Adipocyte (in vitro differentiated cells): ENCODE measurements around the gene NPAS1.
A peak's percentile ranks its signal among the peaks of the same experiment; 100 is the strongest.

Experiments
- DNase-seq: peaks from one replicate; pipeline ENCODE4 v3.0.0-alpha.2; 2015; ENCODE audit warnings: low read depth
- H3K27me3 ChIP-seq: replicated peaks from 2 replicates; pipeline ENCODE4 v1.7.0; 2013; ENCODE audit warnings: mild to moderate bottlenecking, low read length, moderate library complexity; ENCODE audit not compliant: control insufficient read depth, insufficient read depth
- H3K36me3 ChIP-seq: 2 replicates; pipeline ENCODE4 v1.7.0; 2013; ENCODE audit warnings: low read length, mild to moderate bottlenecking, moderate library complexity; ENCODE audit not compliant: control insufficient read depth, insufficient read depth, severe bottlenecking
- H3K4me1 ChIP-seq: 2 replicates; pipeline ENCODE4 v1.7.0; 2013; ENCODE audit warnings: mild to moderate bottlenecking, low read length, moderate library complexity; ENCODE audit not compliant: control insufficient read depth, insufficient read depth
- H3K4me3 ChIP-seq: 2 replicates; pipeline ENCODE4 v1.7.0; 2013; ENCODE audit warnings: mild to moderate bottlenecking, low read length, moderate library complexity
- H3K9ac ChIP-seq: 2 replicates; pipeline ENCODE4 v1.7.0; 2013; ENCODE audit warnings: mild to moderate bottlenecking, low read length, moderate library complexity
- H3K9me3 ChIP-seq: 2 replicates; pipeline ENCODE4 v1.7.0; 2013; ENCODE audit warnings: mild to moderate bottlenecking, low read length, moderate library complexity; ENCODE audit not compliant: control insufficient read depth

Gene NPAS1

DNA sequence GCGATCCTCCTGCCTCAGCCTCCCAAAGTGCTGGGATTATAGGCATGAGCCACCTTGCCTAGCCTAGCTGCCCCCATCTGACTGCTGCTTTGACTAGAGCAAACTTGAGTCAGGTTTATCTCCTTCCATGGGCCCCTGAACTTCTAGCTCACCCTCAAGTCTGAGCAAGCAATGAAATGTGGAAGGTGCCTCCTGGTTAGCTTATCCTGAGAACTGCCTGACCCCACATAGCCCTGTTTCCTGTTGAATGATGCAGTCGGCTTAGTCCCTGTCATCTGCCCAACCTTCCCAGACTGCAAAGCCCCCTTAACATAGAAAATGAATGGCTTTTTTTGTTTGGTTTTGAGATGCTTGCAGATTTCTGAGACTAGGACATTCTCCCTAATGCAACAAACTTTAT lies 37.7 kb downstream of the NPAS1 start:
- Histone ChIP-seq H3K9me3 (no peaks in the 10 kb centered on the region), H3K9ac (no peak overlapping the region), H3K27me3 (no peaks in the 10 kb centered on the region), H3K4me3 (no peak overlapping the region), H3K4me1 (no peaks in the 10 kb centered on the region), H3K36me3 (no peaks in the 10 kb centered on the region)
- DNase-seq: peak; percentile 22

DNA sequence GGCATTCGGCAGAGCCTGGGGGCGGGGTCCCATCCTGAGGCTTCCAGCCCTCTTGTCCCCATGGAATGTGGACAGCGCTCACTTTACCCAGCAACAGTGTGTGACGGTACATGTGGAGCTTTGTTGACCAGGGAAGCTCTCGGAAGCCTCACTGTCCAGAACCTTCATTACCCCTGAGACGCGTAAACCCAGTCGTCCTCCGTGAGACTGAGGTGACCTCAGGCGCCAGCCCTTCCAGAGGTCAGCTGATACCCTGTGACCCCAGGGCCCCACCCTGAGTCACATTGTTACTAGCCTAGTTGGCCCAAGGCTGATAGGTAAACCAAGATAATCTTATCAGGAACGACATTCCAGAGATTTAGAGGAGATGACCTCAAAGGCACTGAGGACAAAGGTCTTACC lies 39.0 kb downstream of the NPAS1 start:
- Histone ChIP-seq H3K9ac (no peak overlapping the region), H3K4me1 (no peaks in the 10 kb centered on the region), H3K9me3 (no peaks in the 10 kb centered on the region), H3K27me3 (no peaks in the 10 kb centered on the region), H3K4me3 (no peak overlapping the region), H3K36me3 (no peaks in the 10 kb centered on the region)
- no peak for DNase-seq

DNA sequence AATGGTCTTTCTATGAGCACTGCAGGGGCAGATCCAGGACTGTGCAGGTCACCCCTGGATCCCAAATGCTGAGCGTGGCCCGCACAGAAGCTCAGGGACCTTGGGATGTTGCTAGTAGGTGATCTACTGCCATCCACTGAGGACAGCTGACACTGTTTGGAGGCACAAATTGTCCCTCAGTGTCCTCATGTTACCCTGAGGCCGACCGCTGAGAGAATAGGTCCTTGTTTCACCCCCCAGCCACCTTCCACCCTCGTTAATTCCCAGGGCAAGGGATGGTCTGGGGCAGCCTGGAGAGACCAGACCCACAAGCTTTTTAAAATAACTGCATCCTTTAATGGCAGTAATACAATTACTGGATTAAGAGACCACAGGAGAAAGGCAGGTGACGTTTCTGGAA lies 44.2 kb downstream of the NPAS1 start:
- Histone ChIP-seq H3K9ac (no peak overlapping the region), H3K27me3 (no peaks in the 10 kb centered on the region), H3K4me1 (no peaks in the 10 kb centered on the region), H3K4me3 (no peak overlapping the region), H3K9me3 (no peaks in the 10 kb centered on the region), H3K36me3 (peaks cover 32% of the 10 kb centered on the region)
- DNase-seq: no peak

DNA sequence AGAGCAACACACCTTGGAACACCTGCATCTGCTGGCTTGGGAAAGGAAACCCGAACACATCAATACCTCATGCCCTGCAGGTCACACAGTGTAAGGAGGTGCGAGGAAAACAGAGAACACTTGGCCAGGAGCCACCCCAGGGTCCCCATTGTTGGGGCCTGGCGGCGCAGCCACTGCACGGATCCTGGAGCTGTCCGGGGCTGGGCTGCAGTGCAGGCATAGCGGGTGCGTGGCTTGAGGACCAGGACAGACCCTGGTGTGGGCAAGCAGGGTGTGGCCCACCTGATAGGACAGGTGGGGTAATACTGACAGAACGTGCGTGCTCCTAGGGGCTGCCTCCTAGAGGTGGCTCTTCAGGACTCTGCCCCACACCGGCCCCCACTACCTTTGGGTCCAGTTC lies 45.6 kb downstream of the NPAS1 start:
- Histone ChIP-seq H3K27me3 (no peaks in the 10 kb centered on the region), H3K4me3 (no peak overlapping the region), H3K36me3 (peaks cover 45% of the 10 kb centered on the region), H3K4me1 (no peaks in the 10 kb centered on the region), H3K9me3 (no peaks in the 10 kb centered on the region), H3K9ac (no peak overlapping the region)
- no peak for DNase-seq

DNA sequence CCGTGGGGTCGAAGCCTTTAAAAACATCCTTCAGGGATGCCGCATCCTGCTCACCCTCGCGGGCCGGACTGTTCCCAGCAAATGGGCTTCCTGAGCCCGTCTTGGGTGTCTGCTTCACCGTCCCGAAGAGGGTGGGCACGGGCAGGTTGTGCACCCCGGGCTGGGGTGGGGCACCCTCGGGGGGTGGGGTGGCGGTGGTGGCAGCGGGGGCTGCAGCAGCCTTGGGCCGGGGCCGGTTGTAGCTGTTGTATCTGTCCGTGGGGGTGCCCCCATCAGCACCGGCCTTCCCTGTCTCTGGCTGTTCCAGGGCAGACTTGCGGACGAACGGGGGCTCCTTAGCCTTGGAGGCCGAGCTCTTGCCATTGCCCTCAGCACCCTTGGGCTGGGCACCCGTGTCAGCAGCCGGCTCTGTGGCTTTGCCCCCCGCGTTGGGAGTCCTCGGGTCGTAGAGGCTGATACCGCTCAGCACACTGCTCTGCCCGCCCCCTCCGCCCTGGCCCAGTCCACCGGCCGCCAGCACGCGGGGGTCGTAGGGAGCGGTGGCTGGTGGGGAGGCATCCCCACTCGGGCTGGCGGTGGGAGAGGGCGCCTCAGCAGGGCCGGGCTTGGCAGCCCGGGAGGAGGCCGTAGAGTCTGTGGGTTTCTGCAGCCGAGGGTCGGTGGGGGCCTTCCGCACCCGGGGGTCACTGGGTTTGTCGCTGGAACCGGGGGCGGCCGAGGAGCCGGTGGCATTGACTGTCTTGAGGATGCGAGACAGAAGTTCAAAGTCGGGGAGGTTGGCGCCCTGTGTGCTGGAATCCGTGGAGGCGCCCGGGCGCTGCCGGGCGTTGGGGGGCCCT lies 47.0 kb downstream of the NPAS1 start:
- no peak for DNase-seq

DNA sequence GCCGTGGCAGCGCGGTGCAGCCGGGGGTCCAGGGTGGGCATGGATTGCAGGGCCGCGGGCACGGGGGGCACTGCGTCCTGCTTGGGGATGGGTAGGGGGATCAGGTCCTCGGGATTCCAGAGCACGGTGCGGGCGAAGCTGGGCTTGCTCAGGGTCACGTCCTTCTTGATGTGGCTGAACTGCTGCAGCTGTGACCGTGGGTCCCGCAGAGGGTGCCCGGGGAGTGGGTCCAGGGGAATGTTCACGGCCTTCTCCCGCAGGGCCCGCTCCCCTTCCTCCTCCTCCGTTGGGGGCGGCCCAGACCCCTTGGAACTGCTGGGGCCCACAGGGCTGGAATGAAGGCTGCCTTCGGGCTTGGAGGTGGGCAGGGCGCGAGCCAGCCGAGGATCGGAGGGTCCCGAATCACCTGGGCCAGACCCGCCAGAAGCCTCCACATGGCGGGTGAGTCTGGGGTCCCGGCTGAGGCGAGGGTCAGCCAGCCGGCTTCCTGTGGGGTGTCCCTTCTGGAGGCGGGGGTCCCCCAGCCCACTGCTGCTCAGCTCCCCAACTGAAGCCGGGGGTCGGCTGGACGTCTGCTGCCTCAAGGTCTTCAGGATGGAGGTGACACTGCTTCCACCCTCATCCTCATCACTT lies 47.7 kb downstream of the NPAS1 start:
- Histone ChIP-seq H3K36me3 (peaks cover 60% of the 10 kb centered on the region), H3K27me3 (no peaks in the 10 kb centered on the region)

More for the DNA sequence above, 47.0 kb downstream of the NPAS1 start:
- no peak overlapping the region for H3K9ac ChIP-seq
- H3K9me3 ChIP-seq: no peaks in the 10 kb centered on the region
- H3K4me1 ChIP-seq: no peaks in the 10 kb centered on the region
- H3K36me3 ChIP-seq: peaks cover 54% of the 10 kb centered on the region
- no peak overlapping the region for H3K4me3 ChIP-seq
- H3K27me3 ChIP-seq: no peaks in the 10 kb centered on the region

DNA sequence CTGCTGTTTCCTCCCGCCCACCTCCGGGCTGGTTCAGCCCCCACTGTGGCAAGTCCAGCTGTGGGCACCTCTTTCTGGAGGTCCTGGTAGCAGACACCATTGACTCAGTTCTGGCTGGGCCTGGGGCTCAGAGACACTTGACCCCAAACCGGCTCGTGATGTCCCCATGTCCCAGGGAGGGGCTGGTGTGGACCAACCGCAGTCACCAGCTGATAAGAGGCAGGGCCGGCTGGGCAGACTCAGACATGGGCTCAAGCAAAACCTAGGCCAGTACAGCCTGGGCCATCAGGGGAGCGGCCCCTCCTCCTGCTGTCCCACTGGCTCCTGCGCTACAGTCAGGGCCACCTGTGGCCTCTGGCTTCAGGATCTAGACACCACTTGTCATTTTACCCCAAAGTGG lies 48.6 kb downstream of the NPAS1 start:
- Histone ChIP-seq H3K27me3 (no peaks in the 10 kb centered on the region), H3K36me3 (peaks cover 65% of the 10 kb centered on the region), H3K4me1 (no peaks in the 10 kb centered on the region), H3K4me3 (no peak overlapping the region), H3K9ac (no peak overlapping the region), H3K9me3 (no peaks in the 10 kb centered on the region)
- no peak for DNase-seq

More for the DNA sequence above, 47.7 kb downstream of the NPAS1 start:
- H3K4me1 ChIP-seq: no peaks in the 10 kb centered on the region
- DNase-seq: no peak
- H3K9me3 ChIP-seq: no peaks in the 10 kb centered on the region
- no peak overlapping the region for H3K9ac ChIP-seq
- H3K4me3 ChIP-seq: no peak overlapping the region

DNA sequence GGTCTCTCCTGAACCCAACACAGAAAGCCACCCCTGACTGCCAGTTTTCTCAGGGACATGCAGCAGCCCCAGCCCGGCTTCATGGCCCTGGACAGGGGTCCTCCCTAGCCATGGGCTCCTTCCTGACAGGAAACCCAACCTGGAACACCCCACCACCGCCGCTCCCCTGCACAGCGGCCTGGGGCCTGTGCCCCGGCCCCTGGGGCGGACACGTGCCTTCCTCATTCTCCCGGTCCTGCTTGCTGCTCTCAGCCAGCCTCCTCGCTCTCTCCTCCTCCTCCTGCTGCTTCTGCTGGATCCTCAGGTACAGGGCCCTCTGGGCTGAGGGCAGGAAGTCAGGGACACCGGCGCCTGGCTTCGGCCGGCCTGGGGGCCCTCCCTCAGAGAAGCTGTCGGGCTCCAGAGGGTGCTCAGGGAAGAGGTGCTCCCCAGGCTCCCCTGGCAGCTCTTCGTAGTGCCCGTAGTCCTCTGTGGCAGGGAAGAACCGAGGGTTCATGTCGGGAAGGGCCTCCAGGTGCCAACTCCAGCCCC lies 49.3 kb downstream of the NPAS1 start:
- no peak for DNase-seq
- H3K4me1 ChIP-seq: peaks cover under 1% of the 10 kb centered on the region
- no peak overlapping the region for H3K9ac ChIP-seq
- H3K9me3 ChIP-seq: no peaks in the 10 kb centered on the region
- H3K4me3 ChIP-seq: no peak overlapping the region
- H3K27me3 ChIP-seq: no peaks in the 10 kb centered on the region
- peaks cover 65% of the 10 kb centered on the region for H3K36me3 ChIP-seq

DNA sequence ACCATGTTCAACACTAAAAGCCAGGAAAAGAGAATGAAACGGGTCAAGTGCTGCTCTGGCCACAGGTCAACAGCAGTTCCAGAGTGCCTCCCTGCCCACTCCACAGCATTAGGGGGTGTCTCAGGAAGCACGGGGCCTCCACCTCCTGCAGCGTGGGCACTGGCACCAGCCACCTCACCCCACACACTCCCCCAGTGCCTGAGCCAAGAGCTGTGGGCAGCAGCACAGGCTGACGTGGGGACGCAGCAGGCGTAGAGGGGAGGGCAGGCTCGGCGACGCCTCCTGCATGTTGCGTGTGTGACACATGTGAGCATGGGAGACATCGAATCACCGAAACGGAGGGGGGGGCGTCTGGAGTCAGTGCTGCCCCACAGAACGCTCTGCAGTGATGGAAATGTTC lies 50.2 kb downstream of the NPAS1 start:
- H3K36me3 ChIP-seq: peaks cover 67% of the 10 kb centered on the region
- H3K4me3 ChIP-seq: no peak overlapping the region
- no peaks in the 10 kb centered on the region for H3K9me3 ChIP-seq
- H3K9ac ChIP-seq: no peak overlapping the region
- DNase-seq: no peak
- H3K27me3 ChIP-seq: no peaks in the 10 kb centered on the region
- peaks cover 7% of the 10 kb centered on the region for H3K4me1 ChIP-seq

DNA sequence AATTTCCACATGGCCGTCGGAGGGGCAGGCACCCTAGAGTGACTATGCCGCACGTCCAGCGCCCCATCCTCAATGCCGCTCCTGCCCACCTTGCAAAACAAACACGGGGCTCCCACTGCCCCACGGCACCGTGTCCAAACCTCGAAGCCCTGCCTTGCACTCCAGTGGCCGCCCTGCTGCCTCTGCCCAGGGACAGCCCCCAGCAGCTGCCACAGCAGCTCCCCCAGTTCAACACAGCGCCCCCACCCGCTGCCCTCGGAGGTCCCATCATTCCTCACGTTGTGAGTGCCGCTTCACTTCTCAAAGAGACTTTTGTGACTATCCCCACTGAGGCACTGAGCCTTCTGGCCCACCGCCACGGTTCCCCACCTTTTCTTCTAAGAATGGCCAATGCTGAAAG lies 51.1 kb downstream of the NPAS1 start:
- Histone ChIP-seq H3K27me3 (no peaks in the 10 kb centered on the region), H3K9me3 (no peaks in the 10 kb centered on the region), H3K9ac (no peak overlapping the region), H3K36me3 (peaks cover 65% of the 10 kb centered on the region), H3K4me1 (peaks cover 7% of the 10 kb centered on the region), H3K4me3 (no peak overlapping the region)
- no peak for DNase-seq

DNA sequence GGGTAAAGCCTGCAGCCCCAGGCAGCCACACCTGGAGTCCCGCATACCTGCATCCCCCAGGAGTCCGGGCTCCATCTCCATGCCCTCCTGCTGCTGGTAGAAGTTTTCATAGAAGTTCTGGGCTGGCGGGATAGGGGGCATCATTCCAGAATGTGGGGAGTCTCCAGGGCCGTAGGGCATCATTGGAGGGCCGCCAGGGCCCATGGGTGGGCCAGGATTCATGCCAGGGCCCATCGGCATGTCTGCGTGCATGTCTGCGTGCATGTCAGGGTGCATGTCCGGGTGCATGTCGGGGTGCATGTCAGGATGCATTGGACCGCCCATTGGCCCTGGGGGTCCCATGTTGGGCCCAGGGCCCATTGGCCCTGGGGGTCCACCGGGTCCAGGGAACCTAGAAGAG lies 52.1 kb downstream of the NPAS1 start:
- no peak for DNase-seq
- no peaks in the 10 kb centered on the region for H3K9me3 ChIP-seq
- no peak overlapping the region for H3K4me3 ChIP-seq
- H3K4me1 ChIP-seq: peaks cover 7% of the 10 kb centered on the region
- H3K9ac ChIP-seq: no peak overlapping the region
- H3K27me3 ChIP-seq: no peaks in the 10 kb centered on the region
- H3K36me3 ChIP-seq: peaks cover 65% of the 10 kb centered on the region
